Stimulated activated CD4-positive, alpha-beta T cell treated with anti-CD3 and anti-CD28 coated beads, Interleukin-2, amount 100 ng/mL, for 48 hours (primary cell): ENCODE results near the gene ANXA6.
"Not testable (repeated sequence)": the region's sequence is repeated elsewhere in the genome, so short reads cannot be mapped to it uniquely, and the experiment has no call there.

Experiments used
- DNase-seq, 2 donors: peaks; one replicate each; pipeline ENCODE4 v3.0.0-alpha.2; 2020

The ANXA6 gene

DNA sequence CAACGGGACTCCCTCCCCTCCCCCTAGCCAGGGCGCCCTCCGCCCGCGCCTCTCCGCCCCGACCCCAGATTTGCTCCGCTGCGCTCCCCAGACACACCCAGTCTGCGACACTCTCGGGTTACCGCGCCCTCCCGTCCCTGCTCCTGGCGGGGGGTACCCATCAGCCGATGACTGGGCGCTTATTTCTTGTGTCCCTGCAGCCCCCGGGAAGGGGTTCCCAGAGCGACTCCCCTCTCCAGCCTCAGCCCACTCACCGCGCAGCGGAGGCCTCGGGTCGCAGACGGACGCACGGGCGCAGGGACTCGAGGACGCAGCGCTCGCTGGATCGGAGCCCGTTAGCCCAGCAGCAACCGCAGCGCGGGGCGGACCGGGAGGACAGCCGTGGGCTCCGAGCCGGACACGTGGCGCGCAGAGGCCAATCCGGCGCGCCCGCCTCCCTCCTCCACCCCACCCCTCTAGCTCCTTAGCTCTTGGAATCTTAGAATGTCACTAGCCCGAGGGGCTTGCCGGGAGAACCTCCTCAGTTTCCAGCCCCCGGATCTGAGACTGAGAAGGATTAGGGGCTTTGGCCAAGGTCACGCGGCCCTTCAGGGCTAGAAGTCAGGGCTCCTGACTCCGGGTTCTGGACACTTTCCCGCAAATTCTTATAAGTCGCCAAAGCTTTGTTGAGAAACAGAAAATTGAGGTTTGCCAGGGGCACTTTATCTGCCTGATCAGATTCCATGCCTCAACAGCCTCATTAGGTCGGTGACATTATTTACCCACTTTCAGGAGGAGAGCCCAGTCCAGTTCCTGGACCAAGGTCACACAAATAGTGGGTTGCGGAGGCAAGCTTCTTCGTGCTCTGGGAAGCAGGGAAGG, at the start of gene ANXA6:
TSS of gene ANXA6 (minus strand) at position 354 of the 861 bp plus-strand sequence. CDS start 9,878 bp downstream, outside the sequence.
- DNase-seq: peak; percentile 58 to 67

GRCh38 chr5:151205411-151205810, 47.8 kb upstream of the ANXA6 start:
- DNase-seq: no peak

- DNase-seq: no peak
Observed at GRCh38 chr5:151204051-151204450, 46.5 kb upstream of the ANXA6 start.

GRCh38 chr5:151202381-151203139, 45.0 kb upstream of the ANXA6 start:
- DNase-seq: no peak

- DNase-seq: no peak
Observed at GRCh38 chr5:151200913-151201595, 43.5 kb upstream of the ANXA6 start.

GRCh38 chr5:151199581-151200185, 42.1 kb upstream of the ANXA6 start:
- no peak for DNase-seq

GRCh38 chr5:151198861-151199260, 41.3 kb upstream of the ANXA6 start:
- no peak for DNase-seq

GRCh38 chr5:151197291-151197600, 39.7 kb upstream of the ANXA6 start:
- not testable (repeated sequence) for DNase-seq

DNA sequence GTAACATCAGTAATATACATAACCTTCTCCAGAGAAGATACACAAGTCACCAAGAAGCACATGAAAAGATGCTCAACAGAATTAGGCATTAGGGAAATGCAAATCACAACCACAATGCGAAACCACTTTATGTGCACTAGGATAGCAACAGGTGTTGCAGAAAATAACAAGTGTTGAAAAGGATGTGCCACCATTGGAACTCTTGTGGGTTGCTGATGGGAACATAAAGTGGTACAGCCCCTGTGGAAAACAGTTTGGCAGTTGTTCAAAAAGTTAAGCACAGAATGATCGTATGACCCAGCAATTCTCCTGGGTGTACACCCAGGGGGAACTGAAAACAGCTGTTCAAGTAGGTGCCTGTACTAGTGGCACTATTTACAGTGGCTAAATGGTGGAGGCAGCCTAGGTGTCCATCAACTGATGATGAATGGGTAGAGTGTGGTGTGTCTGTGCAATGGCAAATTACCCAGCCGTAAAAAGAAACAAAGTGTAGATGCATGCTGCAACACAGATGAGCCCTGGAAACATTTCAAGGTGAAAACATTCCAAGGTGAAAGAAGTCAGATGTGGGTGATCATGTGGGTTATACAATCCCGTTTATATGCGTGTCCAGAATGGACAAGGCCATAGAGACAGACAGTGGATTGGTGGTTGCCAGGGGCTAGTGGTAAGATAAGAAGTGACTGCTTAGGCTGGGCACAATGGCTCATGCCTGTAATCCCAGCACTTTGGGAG, 39.1 kb upstream of the ANXA6 start:
- no peak for DNase-seq

- no peak for DNase-seq
Observed at GRCh38 chr5:151195622-151196021, 38.0 kb upstream of the ANXA6 start.

DNA sequence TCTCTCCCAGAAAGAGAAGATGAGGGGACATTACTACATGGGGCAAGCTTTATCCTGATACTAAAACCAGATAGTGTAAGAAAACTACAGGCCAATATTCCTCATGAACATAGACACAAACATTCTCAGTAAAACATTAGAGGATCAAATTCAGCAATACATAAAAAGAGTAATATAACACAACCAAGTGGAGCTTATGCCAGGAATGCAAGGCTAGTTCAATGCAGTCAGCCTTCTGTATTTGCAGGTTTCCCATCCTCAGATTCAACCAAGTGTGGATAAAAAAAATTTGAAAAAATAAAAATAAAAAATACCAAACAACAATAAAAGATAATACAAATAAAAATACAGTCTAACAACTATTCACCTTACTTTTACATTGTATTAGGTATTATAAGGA, 35.0 kb upstream of the ANXA6 start:
- no peak for DNase-seq

DNA sequence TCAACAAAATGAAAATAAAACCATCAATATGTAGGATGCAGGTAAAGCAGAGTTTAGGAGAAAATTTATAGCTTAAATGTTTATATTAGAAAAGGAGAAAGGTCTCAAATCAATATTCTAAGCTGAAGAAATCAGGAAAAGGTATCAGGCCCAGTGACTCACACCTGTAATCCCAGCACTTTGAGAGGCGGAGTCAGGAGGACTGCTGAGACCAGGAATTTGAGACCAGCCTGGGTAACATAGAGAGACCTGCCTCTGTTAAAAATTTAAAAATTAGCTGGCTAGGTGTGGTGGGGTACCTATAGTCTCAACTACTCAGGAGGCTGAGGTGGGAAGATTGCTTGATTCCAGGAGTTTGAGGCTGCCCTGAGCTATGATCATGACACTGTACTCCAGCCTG, 34.1 kb upstream of the ANXA6 start:
- DNase-seq: no peak

- DNase-seq: no peak
Observed at GRCh38 chr5:151189151-151189550, 31.6 kb upstream of the ANXA6 start.

GRCh38 chr5:151186538-151186937, 29.0 kb upstream of the ANXA6 start:
- DNase-seq: no peak

DNA sequence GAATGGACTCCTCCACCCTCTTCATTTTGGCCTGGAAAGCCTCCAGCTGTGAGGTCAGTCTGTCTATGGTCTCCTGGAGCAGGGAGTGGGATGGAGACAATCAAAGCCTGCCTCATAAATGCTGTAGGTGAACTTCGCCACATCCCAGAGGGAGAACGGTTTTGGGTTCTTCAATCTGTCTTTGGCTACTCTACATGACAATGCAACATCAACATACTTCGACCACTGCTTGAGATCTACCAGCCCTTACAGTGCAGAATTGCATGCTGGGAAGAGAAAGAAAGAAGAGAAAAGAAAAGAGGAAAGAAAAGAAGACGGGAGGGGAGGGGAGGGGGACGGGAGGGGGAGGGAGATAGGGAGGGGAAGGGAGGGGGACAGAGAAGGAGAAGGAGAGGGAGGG, 28.5 kb upstream of the ANXA6 start:
- no peak for DNase-seq

DNA sequence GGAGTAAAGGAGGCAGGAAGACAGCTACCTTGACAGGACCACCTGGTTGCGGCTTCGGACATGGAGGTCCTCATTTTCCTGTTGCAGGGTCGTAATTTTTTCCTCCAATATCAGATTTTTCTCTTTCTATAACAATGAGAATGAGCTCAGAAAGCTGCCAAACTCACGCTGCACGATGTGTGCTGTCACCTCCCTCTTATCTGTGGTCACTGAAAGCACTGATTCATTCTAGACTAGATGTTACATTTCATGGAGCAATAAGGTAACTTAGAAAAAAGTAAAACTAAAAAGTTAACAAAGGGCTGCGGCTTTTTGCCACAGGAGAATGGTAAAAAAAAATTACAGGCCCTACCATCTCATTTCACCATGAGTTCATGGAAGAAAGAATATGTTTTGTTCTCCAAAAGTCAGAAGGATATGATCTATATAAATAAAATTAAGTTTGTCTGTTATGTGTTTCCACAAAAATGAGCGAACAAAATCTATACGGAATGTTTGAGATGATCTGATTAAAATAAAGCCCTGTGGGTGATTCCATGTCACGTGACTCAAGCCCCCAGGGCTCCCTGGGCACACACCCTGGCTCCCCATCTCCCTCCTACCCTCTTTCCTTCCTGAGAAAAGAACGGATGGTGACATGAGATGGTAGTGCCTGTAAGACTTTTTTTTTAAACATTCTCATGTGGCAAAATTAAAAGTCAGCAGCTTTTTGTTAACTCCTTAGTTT, 26.9 kb upstream of the ANXA6 start:
- DNase-seq: no peak

DNA sequence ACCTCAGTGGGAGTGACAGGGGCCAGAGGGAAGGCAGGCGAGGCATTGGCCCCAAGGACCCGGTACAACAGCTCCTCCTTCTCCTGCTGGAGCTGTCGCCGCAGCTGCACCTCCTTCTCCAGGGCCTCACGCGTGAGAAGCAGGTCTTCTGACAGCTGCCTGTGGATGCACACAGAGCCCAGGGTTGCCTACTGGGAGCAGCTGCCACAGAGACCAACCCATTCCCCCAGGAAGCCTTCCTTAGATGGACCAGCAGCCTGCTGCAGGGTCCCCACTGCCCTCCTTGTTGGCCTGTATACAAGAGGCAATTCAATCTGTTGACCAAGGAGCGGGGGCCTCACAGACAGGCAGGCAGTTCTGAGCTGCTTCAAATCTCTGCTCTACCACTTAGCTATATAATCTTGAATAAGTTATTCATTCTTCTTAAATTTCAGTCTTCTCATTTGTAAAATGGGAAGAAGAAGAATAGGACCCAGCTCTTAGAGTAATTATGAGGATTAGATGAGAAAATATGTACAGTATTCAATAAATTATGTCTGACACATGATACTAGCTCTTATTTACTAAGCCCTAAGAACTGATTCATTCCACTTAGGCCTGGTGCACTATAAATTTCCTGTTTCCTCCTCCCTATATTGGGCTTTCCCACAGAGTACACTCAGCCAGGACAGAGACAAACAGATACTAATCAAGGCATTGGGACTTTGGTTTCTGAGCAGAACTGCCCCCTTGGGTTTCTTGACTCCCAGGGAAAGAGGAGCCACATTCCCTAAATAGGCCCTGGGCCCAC, 26.1 kb upstream of the ANXA6 start:
- no peak for DNase-seq

DNA sequence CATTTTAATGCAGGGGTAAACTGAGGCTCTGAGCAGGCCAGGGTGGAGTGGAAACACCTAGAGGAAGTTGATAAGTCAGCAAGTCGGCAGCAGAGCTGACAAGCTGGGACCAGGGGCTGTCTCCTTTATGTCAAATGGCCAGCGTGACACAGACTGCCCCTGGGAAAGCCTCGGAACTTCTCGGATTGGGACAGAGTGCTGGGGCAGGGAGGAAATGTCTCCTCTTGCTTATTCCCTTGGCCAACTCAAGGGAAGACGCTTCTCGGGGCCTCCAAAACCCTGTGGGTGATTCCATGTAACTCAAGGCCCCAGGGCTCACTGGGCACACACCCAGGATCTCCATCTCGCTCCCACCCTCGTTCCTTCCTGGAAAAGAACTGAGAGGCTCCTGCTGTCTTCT, 25.4 kb upstream of the ANXA6 start:
- DNase-seq: no peak

GRCh38 chr5:151182524-151182900, 24.9 kb upstream of the ANXA6 start:
- no peak for DNase-seq

DNA sequence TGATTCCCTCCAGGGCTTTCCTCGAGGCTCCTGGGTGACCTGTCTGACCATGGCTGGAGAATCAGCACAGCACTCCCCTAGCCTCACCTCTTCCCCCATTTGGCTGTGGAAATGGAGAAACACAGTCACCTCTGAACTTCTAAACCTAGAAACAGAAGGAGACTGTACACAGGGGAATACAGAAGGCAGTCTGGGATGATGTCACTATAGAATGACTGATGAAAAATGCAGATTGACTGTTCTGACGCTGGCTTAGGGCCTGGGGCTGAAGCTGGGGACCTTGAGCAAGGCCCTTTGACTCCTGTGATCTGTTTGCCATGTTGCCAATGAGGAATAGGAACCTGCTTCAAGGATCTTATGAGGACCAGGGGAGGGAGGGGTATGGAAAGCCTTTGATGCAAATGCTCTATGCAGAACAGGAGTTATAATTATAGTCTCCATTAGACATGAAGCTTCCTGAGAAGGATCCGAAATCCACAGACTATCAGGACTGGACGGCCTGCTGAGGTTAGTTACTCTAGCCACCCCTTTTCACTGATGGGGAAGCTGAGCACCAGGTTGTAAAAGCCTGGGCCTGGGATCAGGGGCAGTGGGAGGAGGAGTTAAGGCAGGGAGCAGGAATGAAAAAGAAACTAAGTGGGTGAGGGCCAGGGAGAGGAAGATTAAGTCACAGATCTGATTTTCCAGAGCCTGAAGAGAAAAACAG, 24.4 kb upstream of the ANXA6 start:
- no peak for DNase-seq
